Sigmoid colon (tissue), 4 donors: Measurements from ENCODE around the gene ADGRV1.

Experiments
- EP300 ChIP-seq, 4 donors: sonication (generic); formaldehyde crosslinking; IDR thresholded peaks; one replicate each; pipeline ENCODE4 v1.6.1; 2017; ENCODE audit warnings: antibody characterized with exemption in 4 of 4
- TF ChIP-seq, protein P1 (sequence below), 4 experiments: fragments of 450-650 bp in 3 of 4; fragments of 200-600 bp in 1 of 4; IDR thresholded peaks; one replicate each; pipeline ENCODE4 v1.5.1; 2016 to 2019; ENCODE audit warnings: antibody characterized with exemption in 4 of 4, mild to moderate bottlenecking in 3 of 4, moderate library complexity in 2 of 4

DNA sequence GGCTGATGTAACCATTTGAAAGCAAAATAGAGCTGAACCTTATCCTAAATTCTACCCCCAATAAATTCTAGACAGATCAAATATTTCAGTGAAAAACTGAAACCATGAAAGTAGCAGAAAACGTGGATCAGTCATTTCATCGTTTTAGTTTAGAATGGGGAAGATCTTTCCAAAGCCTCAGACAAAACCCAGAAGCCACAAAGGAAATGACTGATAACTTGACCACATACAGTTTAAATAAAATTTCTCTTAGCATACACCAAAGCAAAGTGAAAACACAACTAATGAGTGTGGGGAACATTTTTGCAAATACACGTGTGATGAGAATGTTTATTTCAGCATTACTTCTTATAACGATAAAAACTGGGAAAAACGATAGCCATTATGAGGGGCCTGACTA is 284.8 kb downstream of the ADGRV1 start:
- TF ChIP-seq EP300 (IDR thresholded peaks at IDR 0.05), result no peak
- TF ChIP-seq, protein P1, sequence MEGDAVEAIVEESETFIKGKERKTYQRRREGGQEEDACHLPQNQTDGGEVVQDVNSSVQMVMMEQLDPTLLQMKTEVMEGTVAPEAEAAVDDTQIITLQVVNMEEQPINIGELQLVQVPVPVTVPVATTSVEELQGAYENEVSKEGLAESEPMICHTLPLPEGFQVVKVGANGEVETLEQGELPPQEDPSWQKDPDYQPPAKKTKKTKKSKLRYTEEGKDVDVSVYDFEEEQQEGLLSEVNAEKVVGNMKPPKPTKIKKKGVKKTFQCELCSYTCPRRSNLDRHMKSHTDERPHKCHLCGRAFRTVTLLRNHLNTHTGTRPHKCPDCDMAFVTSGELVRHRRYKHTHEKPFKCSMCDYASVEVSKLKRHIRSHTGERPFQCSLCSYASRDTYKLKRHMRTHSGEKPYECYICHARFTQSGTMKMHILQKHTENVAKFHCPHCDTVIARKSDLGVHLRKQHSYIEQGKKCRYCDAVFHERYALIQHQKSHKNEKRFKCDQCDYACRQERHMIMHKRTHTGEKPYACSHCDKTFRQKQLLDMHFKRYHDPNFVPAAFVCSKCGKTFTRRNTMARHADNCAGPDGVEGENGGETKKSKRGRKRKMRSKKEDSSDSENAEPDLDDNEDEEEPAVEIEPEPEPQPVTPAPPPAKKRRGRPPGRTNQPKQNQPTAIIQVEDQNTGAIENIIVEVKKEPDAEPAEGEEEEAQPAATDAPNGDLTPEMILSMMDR (IDR thresholded peaks at IDR 0.05), result no peak
